Memory B cell (primary cell): Measurements from ENCODE around the gene FNDC3B.
"Not testable (repeated sequence)": the region's sequence is repeated elsewhere in the genome, so short reads cannot be mapped to it uniquely, and the experiment has no call there.

ENCODE experiments used
- ATAC-seq: fragments of 150-1000 bp; cut with Tn5 transposase; 2 replicates; pipeline ENCODE4 v1.10.0; 2021; ENCODE audit warnings: low read depth, mild to moderate bottlenecking, moderate library complexity
- DNase-seq, 2 donors: peaks; one replicate each; pipeline ENCODE4 v3.0.0; 2022; ENCODE audit warnings: low spot score in 2 of 2
- H3K27ac Mint-ChIP-seq: one replicate; pipeline ENCODE4 v1.8.0; 2022; ENCODE audit warnings: mild to moderate bottlenecking, moderate library complexity, mixed read lengths
- H3K27me3 Mint-ChIP-seq: one replicate; pipeline ENCODE4 v1.8.0; 2022; ENCODE audit warnings: mixed read lengths
- H3K36me3 Mint-ChIP-seq: one replicate; pipeline ENCODE4 v1.8.0; 2022; ENCODE audit warnings: mild to moderate bottlenecking, mixed read lengths
- H3K4me1 Mint-ChIP-seq: one replicate; pipeline ENCODE4 v1.8.0; 2022; ENCODE audit warnings: mixed read lengths
- H3K4me3 Mint-ChIP-seq: one replicate; pipeline ENCODE4 v1.8.0; 2022; ENCODE audit warnings: mild to moderate bottlenecking, moderate library complexity, mixed read lengths
- H3K9me3 Mint-ChIP-seq: one replicate; pipeline ENCODE4 v1.8.0; 2022; ENCODE audit warnings: mixed read lengths

Gene FNDC3B

DNA sequence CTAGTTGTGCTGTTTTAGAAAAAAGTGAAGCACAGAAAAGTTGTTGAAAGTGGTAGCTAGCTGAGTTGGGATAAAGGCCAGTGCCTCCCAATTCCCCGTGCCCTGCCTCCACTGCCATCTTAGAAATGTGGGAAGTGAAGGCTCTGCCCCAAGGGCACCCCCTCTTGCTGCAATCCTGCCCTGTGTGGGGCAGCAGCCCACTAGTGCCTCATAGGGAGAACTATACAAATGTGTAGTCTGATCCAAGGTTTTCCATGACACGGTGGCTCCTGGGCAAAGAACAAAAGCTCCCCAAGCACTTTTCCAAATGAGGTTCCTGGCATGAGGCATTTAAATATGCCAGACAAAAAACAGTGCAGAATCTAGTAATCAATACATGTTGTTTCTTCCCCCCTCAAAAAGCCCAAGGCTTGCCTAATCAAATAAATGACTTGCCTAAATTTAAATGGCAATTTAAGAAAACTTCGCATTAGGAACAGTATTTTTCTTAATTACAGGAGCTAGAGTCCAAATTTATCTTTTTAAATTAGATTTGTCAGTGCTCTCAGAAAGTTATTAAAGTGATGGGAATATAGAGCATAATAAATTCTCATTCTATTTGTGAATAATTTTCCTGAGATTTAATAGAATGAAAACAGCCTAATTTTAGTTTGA lies 325.1 kb downstream of the FNDC3B start:
- no peak overlapping the region for H3K4me3 Mint-ChIP-seq
- ATAC-seq: no peak
- DNase-seq: no peak
- H3K27me3 Mint-ChIP-seq: no peaks in the 10 kb centered on the region
- H3K27ac Mint-ChIP-seq: no peak overlapping the region
- H3K4me1 Mint-ChIP-seq: no peaks in the 10 kb centered on the region
- H3K36me3 Mint-ChIP-seq: peaks cover 22% of the 10 kb centered on the region
- no peaks in the 10 kb centered on the region for H3K9me3 Mint-ChIP-seq

DNA sequence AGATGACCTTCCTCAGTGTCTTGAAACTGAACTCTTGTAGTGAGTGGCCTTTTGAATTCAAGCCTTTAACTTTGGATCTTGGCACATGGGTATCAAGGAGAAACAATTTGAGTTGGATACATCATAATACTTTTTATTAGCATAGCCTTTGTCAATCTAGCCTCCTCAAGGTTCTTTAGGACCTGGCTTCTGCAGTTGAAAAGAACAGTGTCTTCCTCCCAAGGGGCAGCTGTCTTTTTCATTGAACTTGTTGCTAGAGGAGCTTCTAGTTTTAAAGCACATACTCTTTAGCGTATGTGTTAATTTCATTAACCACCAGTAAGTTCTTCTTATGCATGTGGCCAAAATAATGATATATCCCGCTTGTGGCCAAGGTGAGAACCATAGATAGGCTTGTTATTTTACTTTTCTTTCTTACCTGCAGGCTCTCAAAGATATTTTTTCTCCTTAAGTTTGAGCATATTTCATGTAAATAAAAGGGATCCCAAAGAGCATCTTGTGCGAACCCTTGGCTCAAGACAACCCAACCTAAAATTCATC lies 325.7 kb downstream of the FNDC3B start:
- no peaks in the 10 kb centered on the region for H3K9me3 Mint-ChIP-seq
- no peak overlapping the region for H3K27ac Mint-ChIP-seq
- no peak overlapping the region for H3K4me3 Mint-ChIP-seq
- H3K36me3 Mint-ChIP-seq: peaks cover 21% of the 10 kb centered on the region
- no peaks in the 10 kb centered on the region for H3K4me1 Mint-ChIP-seq
- DNase-seq (no peak), ATAC-seq (no peak)
- no peaks in the 10 kb centered on the region for H3K27me3 Mint-ChIP-seq

DNA sequence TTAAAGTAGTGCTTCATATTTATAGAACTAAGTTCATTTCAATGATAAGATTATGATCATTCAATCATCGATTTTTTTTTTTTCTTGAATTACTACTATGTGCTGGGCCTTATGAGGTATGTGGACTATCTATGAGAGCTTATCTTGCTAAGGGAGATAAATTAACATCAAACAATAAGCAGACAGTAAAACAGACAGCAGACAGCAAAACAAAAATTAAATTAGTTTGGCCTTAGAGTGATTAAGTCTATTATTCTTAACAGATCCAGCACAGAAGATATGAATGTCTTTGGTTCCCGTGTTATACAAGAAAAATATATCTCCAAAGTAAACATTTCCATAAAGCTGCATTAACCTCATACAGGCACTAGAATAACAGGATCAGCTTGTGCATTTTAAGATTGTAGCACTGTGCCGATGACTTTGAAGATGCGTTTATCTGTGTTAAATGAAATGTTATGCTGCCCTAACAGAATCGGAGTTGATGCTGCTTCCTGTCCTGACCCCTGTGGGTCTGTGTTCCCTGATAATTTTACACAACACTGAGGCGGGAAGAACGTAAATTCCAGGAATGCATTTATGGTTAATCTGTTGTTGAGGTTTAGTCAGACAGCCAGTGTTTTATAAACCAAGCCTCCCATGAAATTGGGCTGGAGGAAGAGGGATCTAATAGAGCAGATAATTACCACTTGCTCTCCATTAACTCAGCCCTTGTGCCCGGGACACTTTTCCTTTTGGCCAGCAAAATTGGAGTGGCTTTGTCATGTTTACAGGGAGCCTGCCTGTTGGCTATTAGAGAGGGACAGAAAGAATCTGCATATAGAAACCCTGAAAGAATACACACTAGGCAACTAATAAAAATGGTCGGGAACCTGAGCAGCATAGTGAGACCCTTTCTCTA lies 328.1 kb downstream of the FNDC3B start:
- DNase-seq (no peak), ATAC-seq (no peak)
- no peak overlapping the region for H3K27ac Mint-ChIP-seq
- H3K27me3 Mint-ChIP-seq: no peaks in the 10 kb centered on the region
- H3K4me1 Mint-ChIP-seq: no peaks in the 10 kb centered on the region
- no peaks in the 10 kb centered on the region for H3K9me3 Mint-ChIP-seq
- peaks cover 9% of the 10 kb centered on the region for H3K36me3 Mint-ChIP-seq
- no peak overlapping the region for H3K4me3 Mint-ChIP-seq

DNA sequence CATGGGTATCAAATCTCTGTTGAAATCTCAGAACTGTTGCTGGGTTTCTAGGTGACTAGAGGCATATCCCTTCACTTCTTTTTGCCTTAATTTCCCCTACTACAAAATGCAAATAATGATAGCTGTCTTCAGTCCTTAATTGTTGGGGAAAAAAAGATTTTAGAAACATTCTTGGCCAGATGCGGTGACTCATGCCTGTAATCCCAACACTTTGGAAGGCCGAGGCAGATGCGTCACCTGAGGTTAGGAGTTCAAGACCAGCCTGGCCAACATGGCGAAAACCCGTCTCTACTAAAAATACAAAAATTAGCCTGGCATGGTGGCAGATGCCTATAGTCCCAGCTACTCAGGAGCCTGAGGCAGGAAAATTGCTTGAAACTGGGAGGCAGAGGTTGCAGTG lies 329.2 kb downstream of the FNDC3B start:
- H3K4me1 Mint-ChIP-seq, H3K27ac Mint-ChIP-seq, DNase-seq, H3K9me3 Mint-ChIP-seq, H3K27me3 Mint-ChIP-seq, H3K36me3 Mint-ChIP-seq, H3K4me3 Mint-ChIP-seq, ATAC-seq: not testable (repeated sequence)

DNA sequence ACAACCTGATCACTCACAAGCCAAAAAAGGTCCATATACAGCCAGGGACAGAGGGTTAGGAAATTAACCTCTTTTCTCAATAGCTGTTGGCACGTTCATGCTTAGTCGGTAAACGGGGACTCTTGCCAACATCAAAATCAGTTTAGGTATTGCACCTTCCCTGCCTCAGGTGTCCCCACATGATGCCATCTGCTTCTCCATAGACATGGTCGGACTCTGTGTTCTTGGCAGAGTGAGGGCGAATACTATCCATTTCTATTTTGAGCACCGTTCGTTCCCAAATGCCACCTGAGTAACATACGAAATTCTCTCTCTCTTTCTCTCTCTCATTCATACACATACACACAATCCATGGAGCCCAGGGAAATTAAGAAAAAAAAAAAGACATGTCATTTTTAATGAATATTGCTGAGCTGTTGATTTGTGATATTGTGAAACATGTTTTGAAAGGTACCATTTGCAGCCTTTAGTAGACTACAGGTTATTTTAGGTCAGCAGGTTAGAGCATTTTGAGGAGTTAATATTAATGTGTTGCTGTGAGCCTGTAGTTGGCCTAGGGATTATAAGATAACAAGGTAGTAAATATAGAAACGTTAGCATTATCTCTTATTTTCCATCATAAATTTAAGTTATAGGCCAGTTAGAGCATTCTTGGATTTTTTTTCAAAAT lies 330.3 kb downstream of the FNDC3B start:
- no peak for DNase-seq
- H3K27me3 Mint-ChIP-seq: no peaks in the 10 kb centered on the region
- no peaks in the 10 kb centered on the region for H3K36me3 Mint-ChIP-seq
- H3K9me3 Mint-ChIP-seq: no peaks in the 10 kb centered on the region
- H3K4me1 Mint-ChIP-seq: no peaks in the 10 kb centered on the region
- no peak for ATAC-seq
- H3K4me3 Mint-ChIP-seq: no peak overlapping the region
- no peak overlapping the region for H3K27ac Mint-ChIP-seq

DNA sequence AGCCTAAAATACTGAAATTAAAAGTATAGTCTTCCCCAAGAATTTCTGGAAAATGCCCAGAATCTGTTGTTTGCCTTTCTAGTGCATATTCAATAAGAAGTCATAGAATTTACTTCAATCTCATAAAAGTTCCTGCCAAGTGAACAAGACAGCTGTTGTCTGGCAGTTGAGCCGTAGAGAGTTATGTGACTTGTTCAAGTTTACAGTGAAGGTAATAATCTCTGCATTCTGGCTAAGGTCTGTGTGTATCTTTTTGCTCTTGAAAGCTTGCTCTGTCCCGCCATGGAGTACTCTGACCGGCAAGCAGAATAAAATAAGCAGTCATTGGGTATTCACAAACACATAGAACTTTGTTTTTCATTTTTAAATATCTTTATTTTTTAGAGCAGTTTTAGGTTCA lies 331.0 kb downstream of the FNDC3B start:
- DNase-seq (no peak), ATAC-seq (no peak)
- no peak overlapping the region for H3K4me3 Mint-ChIP-seq
- H3K36me3 Mint-ChIP-seq: no peaks in the 10 kb centered on the region
- no peaks in the 10 kb centered on the region for H3K27me3 Mint-ChIP-seq
- no peaks in the 10 kb centered on the region for H3K4me1 Mint-ChIP-seq
- no peaks in the 10 kb centered on the region for H3K9me3 Mint-ChIP-seq
- no peak overlapping the region for H3K27ac Mint-ChIP-seq

DNA sequence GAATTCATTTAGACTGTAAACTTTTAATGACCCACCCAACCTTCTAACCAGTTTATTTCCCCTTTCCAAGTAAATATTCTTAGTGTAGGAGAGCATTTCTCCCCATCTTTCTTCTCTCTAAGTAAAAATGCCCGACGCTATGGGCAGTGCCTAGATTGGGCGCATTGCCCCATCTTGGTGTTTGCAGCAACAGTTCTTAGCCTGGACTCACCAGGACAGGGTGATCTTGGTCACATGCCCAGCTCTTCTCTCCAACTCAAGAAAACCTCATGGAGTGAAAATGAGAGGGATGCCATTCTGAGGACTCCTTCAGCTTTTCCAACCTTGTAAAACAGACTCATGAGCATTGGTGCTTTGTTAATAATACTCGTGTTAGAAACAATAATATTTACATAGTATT lies 332.2 kb downstream of the FNDC3B start:
- Mint-ChIP-seq H3K27me3 (no peaks in the 10 kb centered on the region), H3K4me1 (no peaks in the 10 kb centered on the region), H3K9me3 (no peaks in the 10 kb centered on the region), H3K4me3 (no peak overlapping the region), H3K36me3 (no peaks in the 10 kb centered on the region), H3K27ac (no peak overlapping the region)
- DNase-seq (no peak), ATAC-seq (no peak)

DNA sequence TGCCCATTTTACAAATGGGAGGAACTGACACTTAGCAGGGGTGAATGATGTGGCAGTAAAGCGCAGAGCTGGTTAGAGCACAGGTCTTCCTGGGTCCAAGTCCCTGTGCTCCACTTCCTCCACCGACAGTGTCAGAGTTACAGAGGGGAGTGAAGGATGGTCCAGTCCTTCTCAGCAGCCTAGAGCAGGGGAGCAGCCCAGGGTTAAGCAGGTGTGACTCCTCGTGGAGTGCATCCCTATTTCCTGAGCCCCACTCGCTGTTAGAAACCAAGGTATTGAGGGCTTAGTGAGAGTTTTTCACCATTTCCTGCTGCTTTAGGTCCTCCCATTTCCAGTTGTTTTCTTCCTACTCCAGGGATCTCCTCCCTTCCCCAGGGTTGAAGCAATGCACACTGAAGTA lies 333.5 kb downstream of the FNDC3B start:
- no peaks in the 10 kb centered on the region for H3K9me3 Mint-ChIP-seq
- H3K27ac Mint-ChIP-seq: no peak overlapping the region
- H3K4me3 Mint-ChIP-seq: no peak overlapping the region
- DNase-seq: no peak
- peaks cover under 1% of the 10 kb centered on the region for H3K36me3 Mint-ChIP-seq
- no peaks in the 10 kb centered on the region for H3K27me3 Mint-ChIP-seq
- no peaks in the 10 kb centered on the region for H3K4me1 Mint-ChIP-seq
- no peak for ATAC-seq

DNA sequence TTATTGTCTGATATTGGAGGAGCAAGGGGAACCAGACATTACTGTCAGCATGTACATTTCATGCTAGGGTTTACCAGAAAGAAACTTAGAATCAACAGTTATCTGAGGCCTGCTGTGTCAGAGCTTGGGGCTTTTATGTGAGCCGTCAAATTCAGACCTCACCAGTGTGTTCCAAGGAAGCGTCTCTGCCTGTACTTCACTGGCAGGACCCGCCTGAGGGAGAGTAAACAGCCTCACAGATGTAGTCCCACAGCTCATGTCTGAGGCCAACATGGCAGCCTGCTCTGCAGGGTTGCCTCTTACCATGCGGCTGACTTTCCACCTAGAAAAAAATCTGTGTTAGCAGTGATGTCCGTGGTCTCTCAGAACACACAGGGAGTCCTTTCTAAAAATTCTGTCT lies 334.5 kb downstream of the FNDC3B start:
- H3K4me1 Mint-ChIP-seq: no peaks in the 10 kb centered on the region
- ATAC-seq (no peak), DNase-seq (no peak)
- peaks cover 11% of the 10 kb centered on the region for H3K36me3 Mint-ChIP-seq
- no peaks in the 10 kb centered on the region for H3K27me3 Mint-ChIP-seq
- no peaks in the 10 kb centered on the region for H3K9me3 Mint-ChIP-seq
- H3K4me3 Mint-ChIP-seq: no peak overlapping the region
- no peak overlapping the region for H3K27ac Mint-ChIP-seq

DNA sequence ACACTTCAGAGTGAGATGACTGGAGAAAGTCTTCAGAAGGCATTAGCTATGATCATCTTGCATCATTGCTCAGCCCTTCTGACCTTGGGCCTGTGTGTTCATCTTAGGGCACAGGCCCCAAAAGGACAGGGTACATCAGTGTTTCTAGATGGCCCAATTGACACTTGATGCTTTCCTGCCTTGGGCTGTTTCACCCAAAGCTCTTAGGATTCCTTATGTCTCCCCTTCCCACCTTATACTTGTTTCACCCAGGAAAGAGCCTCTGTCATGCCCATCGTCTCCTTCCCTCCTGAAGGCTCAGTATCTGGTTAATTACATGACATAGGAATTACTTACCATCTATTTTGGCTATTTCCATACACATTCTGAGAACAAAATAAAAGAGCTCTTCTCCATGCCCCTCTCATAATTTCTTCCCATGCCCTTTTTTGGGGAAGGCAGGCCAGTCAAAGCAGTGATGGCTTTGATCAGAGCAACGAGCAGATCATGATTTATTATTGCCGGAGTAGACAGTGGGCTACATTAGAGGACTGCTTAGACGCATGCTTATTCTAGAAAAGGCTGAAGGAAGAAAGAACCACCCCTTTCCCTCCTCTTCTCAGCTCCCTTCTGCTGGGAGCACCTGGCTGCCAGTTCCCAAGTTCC lies 335.9 kb downstream of the FNDC3B start:
- Mint-ChIP-seq H3K9me3 (peaks cover 2% of the 10 kb centered on the region), H3K4me1 (no peaks in the 10 kb centered on the region), H3K36me3 (peaks cover 23% of the 10 kb centered on the region), H3K4me3 (no peak overlapping the region), H3K27me3 (no peaks in the 10 kb centered on the region), H3K27ac (no peak overlapping the region)
- no peak for DNase-seq
- ATAC-seq: no peak

DNA sequence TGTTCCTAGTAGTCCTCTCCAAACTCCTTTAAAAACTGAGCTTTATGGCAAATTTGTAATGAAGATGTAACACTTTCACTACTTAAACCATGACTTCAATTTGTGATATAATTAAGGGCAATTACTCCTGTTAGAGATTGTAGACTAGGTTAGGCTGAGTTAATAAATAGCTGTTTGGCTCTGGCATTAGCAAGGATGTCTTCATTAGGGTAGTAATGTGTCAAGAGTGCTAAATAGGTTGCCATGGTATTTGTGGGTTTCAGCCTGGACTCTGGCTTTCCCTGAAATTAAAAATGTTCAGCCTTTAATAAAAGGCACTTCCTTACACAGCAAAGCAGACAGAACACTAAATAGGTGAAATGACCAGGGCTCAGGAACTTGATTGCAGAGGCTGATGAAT lies 337.0 kb downstream of the FNDC3B start:
- Mint-ChIP-seq H3K27ac (no peak overlapping the region), H3K4me1 (no peaks in the 10 kb centered on the region), H3K27me3 (no peaks in the 10 kb centered on the region), H3K36me3 (peaks cover 32% of the 10 kb centered on the region), H3K9me3 (peaks cover 6% of the 10 kb centered on the region), H3K4me3 (no peak overlapping the region)
- no peak for DNase-seq
- no peak for ATAC-seq

DNA sequence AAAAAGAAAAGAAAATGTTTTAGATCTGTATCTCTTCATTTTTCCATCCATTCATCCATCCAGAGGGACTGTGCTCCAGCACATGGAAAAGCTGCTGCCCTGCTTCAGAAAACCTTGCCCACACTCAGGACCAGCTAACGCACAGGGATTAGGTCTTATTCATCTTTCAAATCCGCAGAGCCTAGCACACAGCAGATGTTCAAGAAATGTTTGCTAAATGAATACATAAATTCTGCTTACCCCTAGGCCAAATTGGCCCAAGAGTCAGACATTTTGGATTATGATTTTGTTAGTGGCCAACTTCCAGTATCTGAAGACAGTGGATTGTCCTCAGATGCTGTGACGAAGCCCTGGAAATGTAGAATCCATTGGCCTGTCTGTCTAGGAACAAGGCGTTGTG lies 337.5 kb downstream of the FNDC3B start:
- H3K27me3 Mint-ChIP-seq: no peaks in the 10 kb centered on the region
- peaks cover 6% of the 10 kb centered on the region for H3K9me3 Mint-ChIP-seq
- no peak for DNase-seq
- H3K27ac Mint-ChIP-seq: no peak overlapping the region
- H3K4me3 Mint-ChIP-seq: no peak overlapping the region
- no peak for ATAC-seq
- no peaks in the 10 kb centered on the region for H3K4me1 Mint-ChIP-seq
- H3K36me3 Mint-ChIP-seq: peaks cover 35% of the 10 kb centered on the region

DNA sequence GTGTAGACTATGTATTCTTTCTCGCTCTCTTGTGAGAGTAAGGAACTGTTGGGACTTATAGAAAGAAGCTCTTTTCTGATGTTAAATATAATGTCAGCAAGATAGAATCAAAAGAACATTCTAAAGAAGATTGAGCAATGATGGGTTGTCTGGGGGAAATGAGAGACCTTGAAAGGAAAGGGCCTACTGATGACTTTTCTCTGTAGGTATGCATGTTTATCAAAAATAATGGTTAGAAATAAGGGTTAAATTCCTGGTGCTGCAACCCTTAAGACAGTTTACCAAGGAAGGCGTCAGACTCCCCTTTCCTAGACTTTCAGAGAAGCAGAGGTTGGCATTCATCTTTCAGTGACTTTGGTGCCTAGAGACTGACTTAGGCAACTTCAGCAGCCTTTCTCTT lies 339.1 kb downstream of the FNDC3B start:
- no peak for ATAC-seq
- Mint-ChIP-seq H3K4me3 (no peak overlapping the region), H3K27me3 (no peaks in the 10 kb centered on the region), H3K36me3 (peaks cover 47% of the 10 kb centered on the region), H3K27ac (no peak overlapping the region), H3K4me1 (no peaks in the 10 kb centered on the region), H3K9me3 (peaks cover 6% of the 10 kb centered on the region)
- DNase-seq: no peak

DNA sequence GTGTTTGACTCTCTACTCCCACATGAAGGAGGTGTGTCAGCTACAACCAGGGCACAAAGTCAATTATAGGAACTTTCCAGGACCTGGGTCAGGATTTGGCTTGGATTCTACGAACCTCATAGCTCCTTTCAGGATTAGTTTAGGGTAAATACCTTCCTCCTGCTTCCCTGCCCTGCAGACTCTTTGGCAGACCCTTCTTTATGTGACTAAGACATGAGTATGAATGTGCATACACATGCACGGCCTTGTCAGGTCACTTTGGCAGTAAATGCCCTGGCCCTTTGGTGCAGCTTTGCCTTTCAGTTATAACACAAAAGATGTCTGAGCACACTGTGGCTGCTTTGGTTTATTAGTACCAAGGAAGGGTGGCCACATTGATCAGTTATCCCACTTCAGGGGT lies 340.0 kb downstream of the FNDC3B start:
- Mint-ChIP-seq H3K4me1 (no peaks in the 10 kb centered on the region), H3K27me3 (no peaks in the 10 kb centered on the region), H3K36me3 (peaks cover 47% of the 10 kb centered on the region), H3K27ac (no peak overlapping the region), H3K4me3 (no peak overlapping the region), H3K9me3 (peaks cover 6% of the 10 kb centered on the region)
- DNase-seq (no peak), ATAC-seq (no peak)
